H4 (cell line): ENCODE measurements around the gene RERE. TPM values are rescaled to one million over a fixed set of nuclear protein-coding genes. Genes with fewer than 3 reads are reported as not detected.

ENCODE experiments used
- DNase-seq: peaks from one replicate; pipeline ENCODE4 v3.0.0-alpha.2; 2015; ENCODE audit warnings: low spot score
- total RNA-seq: library from RNA; depleted of rRNA; stranded (reverse); fragments of >200 nt; shearing (Covaris generic); gene quantifications from 2 replicates; pipeline ENCODE4 v1.2.3, GENCODE V29; 2014

RERE gene
- total RNA-seq, 1 experiment from 2014 or later: 19.1 TPM

GRCh38 chr1:8427493-8427892 is 389.9 kb downstream of the RERE start:
- no peak for DNase-seq

GRCh38 chr1:8426996-8427395 is 390.4 kb downstream of the RERE start:
- DNase-seq: no peak

- no peak for DNase-seq
Observed at GRCh38 chr1:8425781-8426161, 391.7 kb downstream of the RERE start.

- no peak for DNase-seq
Observed at GRCh38 chr1:8425150-8425780, 392.2 kb downstream of the RERE start.

- DNase-seq: no peak
Observed at GRCh38 chr1:8424539-8425116, 392.8 kb downstream of the RERE start.

GRCh38 chr1:8423692-8424538 is 393.5 kb downstream of the RERE start:
- no peak for DNase-seq

- DNase-seq: no peak
Observed at GRCh38 chr1:8423269-8423691, 394.2 kb downstream of the RERE start.

- DNase-seq: no peak
Observed at GRCh38 chr1:8422510-8423268, 394.8 kb downstream of the RERE start.

- no peak for DNase-seq
Observed at GRCh38 chr1:8421721-8422120, 395.7 kb downstream of the RERE start.

- no peak for DNase-seq
Observed at GRCh38 chr1:8420318-8420717, 397.1 kb downstream of the RERE start.

- DNase-seq: no peak
Observed at GRCh38 chr1:8419861-8420260, 397.6 kb downstream of the RERE start.

- peak; percentile 73 for DNase-seq
Observed at GRCh38 chr1:8419172-8419571, 398.3 kb downstream of the RERE start.

- DNase-seq: no peak
Observed at GRCh38 chr1:8418301-8418700, 399.1 kb downstream of the RERE start.

- DNase-seq: no peak
Observed at GRCh38 chr1:8417625-8418024, 399.8 kb downstream of the RERE start.

GRCh38 chr1:8416881-8417280 is 400.6 kb downstream of the RERE start:
- no peak for DNase-seq

GRCh38 chr1:8415526-8416278 is 401.7 kb downstream of the RERE start:
- no peak for DNase-seq

GRCh38 chr1:8412183-8412831 is 405.1 kb downstream of the RERE start:
- DNase-seq: peak; percentile 27

- no peak for DNase-seq
Observed at GRCh38 chr1:8411803-8412182, 405.6 kb downstream of the RERE start.

- no peak for DNase-seq
Observed at GRCh38 chr1:8410791-8411190, 406.6 kb downstream of the RERE start.

GRCh38 chr1:8409606-8410005 is 407.8 kb downstream of the RERE start:
- no peak for DNase-seq

- DNase-seq: peak; percentile 34
Observed at GRCh38 chr1:8409106-8409505, 408.3 kb downstream of the RERE start.
